Body of pancreas (tissue), 4 donors: ENCODE measurements around the gene RALA. TPM values are rescaled to one million over a fixed set of nuclear protein-coding genes. Genes with fewer than 3 reads are reported as not detected.
"Not testable (repeated sequence)": the region's sequence is repeated elsewhere in the genome, so short reads cannot be mapped to it uniquely, and the experiment has no call there.

Experiments used
- ATAC-seq: fragments of 150-250 bp; one replicate; pipeline ENCODE4 v1.9.1; 2016
- DNase-seq, 4 donors: peaks; one replicate each; pipeline ENCODE4 v3.0.0-alpha.2; 2019
- H3K27ac ChIP-seq, 4 donors: fragments of 200-600 bp; sonication (generic); 1 replicate in 3 of 4; 2 replicates in 1 of 4; pipeline versions ENCODE4 v1.5.1 to v1.6.1; 2016 to 2019; ENCODE audit warnings: mild to moderate bottlenecking in 1 of 4, mixed read lengths in 1 of 4, moderate library complexity in 1 of 4
- H3K27me3 ChIP-seq, 2 donors: fragments of 200-600 bp; sonication (generic); one replicate each; pipeline ENCODE4 v1.6.0; 2016; ENCODE audit warnings: mild to moderate bottlenecking in 1 of 2
- H3K36me3 ChIP-seq, 2 donors: fragments of 200-600 bp; sonication (generic); replicated peaks in 1 of 2; 2 replicates each; pipeline ENCODE4 v1.5.1; 2016; ENCODE audit warnings: low read depth in 2 of 2; ENCODE audit not compliant: insufficient read depth in 1 of 2
- H3K4me1 ChIP-seq: fragments of 200-600 bp; sonication (generic); one replicate; pipeline ENCODE4 v1.6.0; 2016
- H3K4me3 ChIP-seq, 2 donors: fragments of 200-600 bp; sonication (generic); 1 replicate in 1 of 2; 2 replicates in 1 of 2; pipeline ENCODE4 v1.5.1; 2016 to 2019
- H3K9me3 ChIP-seq, 3 donors: fragments of 200-600 bp; sonication (generic); 1 replicate in 2 of 3; 2 replicates in 1 of 3; pipeline ENCODE4 v1.5.1; 2016
- POLR2A ChIP-seq, 3 donors: fragments of 450-650 bp; IDR thresholded peaks; one replicate each; pipeline ENCODE4 v1.6.1; 2016; ENCODE audit warnings: antibody characterized with exemption in 3 of 3, mild to moderate bottlenecking in 2 of 3
- WGBS, 2 donors: methylation state at CpG; one replicate each; pipeline ENCODE4 v1.1.5; 2017; 5-methylcytosine and 5-hydroxymethylcytosine counted together
- intact Hi-C: fragments of 100-400 bp; cut with DNase I; formaldehyde crosslinking; loops from one replicate; pipeline ENCODE4 v1.15.1; 2023
- total RNA-seq, 2 donors: library from RNA; depleted of rRNA; stranded (reverse); fragments of >200 nt; gene quantifications; one replicate each; pipeline ENCODE4 v1.1.0, GENCODE V29; 2016
- TF ChIP-seq, protein P1 (sequence below), 7 experiments: fragments of 450-650 bp in 4 of 7; fragments of 200-600 bp in 3 of 7; sonication (generic) in 3 of 7; IDR thresholded peaks; one replicate each; pipeline ENCODE4 v1.5.1; 2016 to 2019; ENCODE audit warnings: antibody characterized with exemption in 7 of 7

RALA gene
- total RNA-seq, 2 donors from 2014 or later = 10.5 to 14.5 TPM

DNA sequence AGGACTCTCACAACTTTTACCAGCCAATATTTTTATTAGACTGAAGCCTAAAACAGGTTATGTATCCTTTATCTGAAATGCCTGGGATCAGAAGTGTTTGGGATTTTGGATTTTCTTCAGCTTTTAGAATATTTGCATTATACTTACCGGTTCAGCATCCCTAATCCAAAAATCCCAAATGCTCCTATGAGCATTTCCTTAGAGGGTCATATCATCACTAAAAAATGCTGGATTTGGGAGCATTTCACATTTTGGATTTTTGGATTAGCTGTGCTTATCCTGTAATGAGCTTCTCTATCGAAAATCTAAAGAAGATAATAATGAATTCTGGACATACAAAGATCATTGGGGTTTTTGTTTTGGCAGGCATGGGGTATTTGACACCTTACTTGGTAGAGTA lies 53.0 kb downstream of the RALA start:
- WGBS, 2 donors = 87 to 94% methylated on average over 2 of the region's 2 CpGs
- ATAC-seq (no peak), DNase-seq (no peak)
- intact Hi-C loops = no loop called here
- Histone ChIP-seq H3K4me1 (no peaks in the 10 kb centered on the region), H3K36me3 (no peaks in the 10 kb centered on the region), H3K27me3 (no peaks in the 10 kb centered on the region), H3K4me3 (no peak overlapping the region), H3K27ac (no peak overlapping the region), H3K9me3 (no peaks in the 10 kb centered on the region)
- TF ChIP-seq, protein P1, sequence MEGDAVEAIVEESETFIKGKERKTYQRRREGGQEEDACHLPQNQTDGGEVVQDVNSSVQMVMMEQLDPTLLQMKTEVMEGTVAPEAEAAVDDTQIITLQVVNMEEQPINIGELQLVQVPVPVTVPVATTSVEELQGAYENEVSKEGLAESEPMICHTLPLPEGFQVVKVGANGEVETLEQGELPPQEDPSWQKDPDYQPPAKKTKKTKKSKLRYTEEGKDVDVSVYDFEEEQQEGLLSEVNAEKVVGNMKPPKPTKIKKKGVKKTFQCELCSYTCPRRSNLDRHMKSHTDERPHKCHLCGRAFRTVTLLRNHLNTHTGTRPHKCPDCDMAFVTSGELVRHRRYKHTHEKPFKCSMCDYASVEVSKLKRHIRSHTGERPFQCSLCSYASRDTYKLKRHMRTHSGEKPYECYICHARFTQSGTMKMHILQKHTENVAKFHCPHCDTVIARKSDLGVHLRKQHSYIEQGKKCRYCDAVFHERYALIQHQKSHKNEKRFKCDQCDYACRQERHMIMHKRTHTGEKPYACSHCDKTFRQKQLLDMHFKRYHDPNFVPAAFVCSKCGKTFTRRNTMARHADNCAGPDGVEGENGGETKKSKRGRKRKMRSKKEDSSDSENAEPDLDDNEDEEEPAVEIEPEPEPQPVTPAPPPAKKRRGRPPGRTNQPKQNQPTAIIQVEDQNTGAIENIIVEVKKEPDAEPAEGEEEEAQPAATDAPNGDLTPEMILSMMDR (IDR thresholded peaks at IDR 0.05) = no peak
- no peak for TF ChIP-seq POLR2A (IDR thresholded peaks at IDR 0.05)

DNA sequence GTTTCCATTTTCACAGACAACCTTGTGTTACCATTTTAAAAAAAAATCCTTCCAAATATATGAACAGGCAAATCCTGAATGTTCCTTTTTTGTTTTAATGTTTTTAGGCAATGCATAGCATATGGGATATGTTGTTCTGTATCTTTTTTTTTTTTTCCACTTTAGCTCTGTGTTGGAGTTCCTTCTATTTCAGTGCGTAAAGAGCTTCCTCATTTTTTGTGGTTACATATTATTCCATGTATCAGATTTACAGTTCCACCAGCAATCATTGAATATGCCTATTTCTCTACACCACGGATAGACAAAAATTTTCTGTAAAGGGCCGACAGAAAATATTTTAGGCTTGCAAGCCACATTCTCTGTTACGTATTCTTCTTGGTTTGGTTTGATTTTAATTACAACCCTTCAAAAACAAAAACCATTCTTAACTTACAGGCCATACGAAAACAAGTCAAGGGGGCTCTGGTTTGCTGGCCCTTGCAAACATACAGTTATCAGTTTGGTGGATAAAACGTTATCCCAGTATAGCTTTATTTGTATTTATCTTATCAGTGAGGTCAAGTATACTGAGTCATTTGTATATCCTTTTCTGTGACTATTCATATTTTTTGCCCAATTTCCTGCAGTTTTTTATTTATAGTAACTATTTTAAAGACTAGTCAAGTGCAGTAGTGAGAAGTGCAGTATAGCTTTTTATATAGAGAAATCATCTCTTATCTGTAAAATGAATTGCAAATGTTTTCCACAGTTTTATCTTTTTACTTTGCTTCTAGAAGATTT lies 55.7 kb downstream of the RALA start:
- TF ChIP-seq, protein P1 (IDR thresholded peaks at IDR 0.05) = no peak
- TF ChIP-seq POLR2A (IDR thresholded peaks at IDR 0.05) = no peak
- ATAC-seq (no peak), DNase-seq (no peak)
- peaks cover 8% of the 10 kb centered on the region for H3K4me1 ChIP-seq
- H3K27me3 ChIP-seq = no peaks in the 10 kb centered on the region
- 61 to 71% methylated on average over 6 of the region's 6 CpGs for WGBS, 2 donors
- H3K4me3 ChIP-seq = no peak overlapping the region
- no peaks in the 10 kb centered on the region for H3K9me3 ChIP-seq
- no peaks in the 10 kb centered on the region for H3K36me3 ChIP-seq
- H3K27ac ChIP-seq = no peak overlapping the region
- intact Hi-C loops = no loop called here

DNA sequence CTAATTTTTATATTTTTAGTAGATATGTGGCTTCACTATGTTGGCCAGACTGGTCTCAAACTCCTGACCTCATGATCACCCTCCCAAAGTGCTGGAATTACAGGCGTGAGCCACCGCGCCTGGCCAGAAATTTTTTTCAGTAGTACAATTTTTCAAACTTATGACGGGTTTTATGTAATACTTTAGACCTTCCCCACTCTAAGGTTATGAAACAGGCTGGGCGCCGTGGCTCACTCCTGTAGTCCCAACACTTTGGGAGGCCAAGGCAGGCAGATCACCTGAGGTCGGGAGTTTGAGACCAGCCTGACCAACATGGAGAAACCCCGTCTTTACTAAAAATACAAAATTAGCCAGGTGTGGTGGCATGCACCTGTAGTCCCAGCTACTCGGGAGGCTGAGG lies 56.5 kb downstream of the RALA start:
- 89 to 93% methylated on average over 9 of the region's 9 CpGs for WGBS, 2 donors
- ATAC-seq, DNase-seq: not testable (repeated sequence)

DNA sequence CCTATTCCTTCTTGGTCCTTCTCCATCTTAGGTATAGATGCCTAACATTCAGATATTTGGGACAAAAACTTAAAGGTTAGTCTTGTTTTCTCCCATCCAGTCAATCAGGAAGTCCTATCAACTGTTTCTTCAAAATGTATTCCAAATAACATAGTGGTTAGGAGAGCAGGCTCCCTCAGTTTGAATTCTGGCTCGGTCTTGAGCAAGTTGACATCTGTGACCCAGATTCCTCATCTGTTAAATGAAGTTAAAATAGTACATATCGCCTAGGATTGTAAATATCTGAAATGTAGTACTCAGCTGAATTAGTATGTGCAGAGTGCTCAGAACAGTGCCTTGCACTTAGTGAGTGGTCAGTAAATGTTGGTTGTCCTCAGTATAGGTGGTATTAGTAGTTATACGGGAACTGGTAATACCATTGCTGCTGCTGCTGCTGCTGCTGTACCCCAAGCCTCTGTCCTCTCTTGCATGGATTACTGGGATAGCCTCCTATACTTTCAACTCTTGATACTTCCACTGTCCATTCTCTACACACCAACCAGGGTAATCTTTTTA lies 58.6 kb downstream of the RALA start:
- H3K4me1 ChIP-seq = peaks cover 8% of the 10 kb centered on the region
- TF ChIP-seq POLR2A (IDR thresholded peaks at IDR 0.05) = no peak
- TF ChIP-seq, protein P1 (IDR thresholded peaks at IDR 0.05) = no peak
- intact Hi-C loops = no loop called here
- no peaks in the 10 kb centered on the region for H3K9me3 ChIP-seq
- DNase-seq (no peak), ATAC-seq (no peak)
- H3K27me3 ChIP-seq = no peaks in the 10 kb centered on the region
- H3K4me3 ChIP-seq = no peak overlapping the region
- 66 to 68% methylated on average over 3 of the region's 3 CpGs for WGBS, 2 donors
- no peak overlapping the region for H3K27ac ChIP-seq
- H3K36me3 ChIP-seq = no peaks in the 10 kb centered on the region

More for the DNA sequence above, 56.5 kb downstream of the RALA start:
- H3K4me3 ChIP-seq, H3K27me3 ChIP-seq, H3K27ac ChIP-seq, H3K4me1 ChIP-seq, H3K9me3 ChIP-seq, H3K36me3 ChIP-seq, intact Hi-C loops: not testable (repeated sequence)

DNA sequence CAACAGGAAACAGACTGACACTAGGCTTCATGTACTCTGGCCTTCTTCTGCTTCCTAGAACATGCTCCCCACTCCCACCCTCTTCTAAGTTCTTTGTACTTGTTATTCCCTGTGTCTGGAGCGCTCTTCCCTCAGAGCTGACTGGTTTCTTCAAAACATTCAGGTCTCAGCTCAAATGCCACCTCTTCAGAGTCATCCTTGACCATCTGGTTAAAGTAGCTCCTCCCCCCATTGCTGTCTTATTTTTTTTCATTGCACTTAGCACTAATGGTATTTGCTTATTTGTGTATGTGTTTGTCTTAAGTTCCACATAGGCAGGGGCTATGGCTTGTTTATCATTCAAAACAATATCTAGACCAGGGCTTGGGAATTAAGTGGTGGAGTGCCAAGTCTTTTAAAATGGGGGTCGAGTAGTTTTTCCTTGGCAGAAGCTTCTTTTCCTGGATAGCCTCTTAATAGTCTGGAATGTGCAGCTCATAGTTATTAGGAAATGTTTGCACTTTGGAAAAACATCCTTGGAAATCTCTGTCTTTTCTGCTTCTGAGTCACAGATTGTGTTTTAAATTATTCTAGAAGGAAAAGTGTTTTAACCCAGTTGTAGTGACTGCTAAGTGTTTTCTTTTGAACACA lies 60.0 kb downstream of the RALA start:
- Histone ChIP-seq H3K4me1 (peaks cover 8% of the 10 kb centered on the region), H3K27ac (peak overlapping the region in 1 of 4 donors; percentile 15), H3K4me3 (no peak overlapping the region), H3K27me3 (no peaks in the 10 kb centered on the region), H3K36me3 (no peaks in the 10 kb centered on the region), H3K9me3 (no peaks in the 10 kb centered on the region)
- DNase-seq = no peak
- ATAC-seq = no peak
- TF ChIP-seq, protein P1 (IDR thresholded peaks at IDR 0.05) = no peak
- no peak for TF ChIP-seq POLR2A (IDR thresholded peaks at IDR 0.05)
- 45 to 59% methylated on average over 2 of the region's 2 CpGs for WGBS, 2 donors
- intact Hi-C loops = no loop called here
